ENCODE measurements around the gene METTL8.

The METTL8 gene

GRCh38 chr2:171334946-171335345 is 98.8 kb downstream of the METTL8 start:
- Histone ChIP-seq H3K79me2 (ENCODE audit: insufficient read depth, low read length) (no peaks in the 10 kb centered on the region), H3K4me3 (ENCODE audit: low read length, poor library complexity, severe bottlenecking) (no peak overlapping the region), H3F3A (ENCODE audit: low read depth) (no peaks in the 10 kb centered on the region), H3K9me2 (replicated peaks; ENCODE audit: low read depth, low read length) (no peaks in the 10 kb centered on the region), H3K9ac (ENCODE audit: low read depth, low read length, poor library complexity, severe bottlenecking) (no peak overlapping the region), H3K27me3 (ENCODE audit: insufficient read depth, low read length, poor library complexity, severe bottlenecking) (no peaks in the 10 kb centered on the region), H3K4me2 (ENCODE audit: low read depth, low read length, poor library complexity, severe bottlenecking) (no peak overlapping the region), H3K36me3 (ENCODE audit: insufficient read depth, low read length) (no peaks in the 10 kb centered on the region), H2AFZ (ENCODE audit: low read length) (no peak overlapping the region), H3K9me3 (ENCODE audit: insufficient read depth, low read depth, low read length) (no peaks in the 10 kb centered on the region), H4K20me1 (ENCODE audit: insufficient read depth, low read length, poor library complexity, severe bottlenecking) (no peaks in the 10 kb centered on the region), H3K4me1 (ENCODE audit: insufficient read depth, low read length, poor library complexity, severe bottlenecking) (no peaks in the 10 kb centered on the region)
- TF ChIP-seq EZH2phosphoT487 (IDR thresholded peaks at IDR 0.05; ENCODE audit: borderline replicate concordance) (no peak), CTCF (conservative IDR thresholded peaks at IDR 0.05; ENCODE audit: low read length) (no peak)

- no peak overlapping the region for H3K9ac ChIP-seq (ENCODE audit: low read depth, low read length, poor library complexity, severe bottlenecking)
- H3K4me3 ChIP-seq (ENCODE audit: low read length, poor library complexity, severe bottlenecking), result no peak overlapping the region
- H3K9me2 ChIP-seq (replicated peaks; ENCODE audit: low read depth, low read length), result no peaks in the 10 kb centered on the region
- no peaks in the 10 kb centered on the region for H4K20me1 ChIP-seq (ENCODE audit: insufficient read depth, low read length, poor library complexity, severe bottlenecking)
- no peak overlapping the region for H2AFZ ChIP-seq (ENCODE audit: low read length)
- no peaks in the 10 kb centered on the region for H3K4me1 ChIP-seq (ENCODE audit: insufficient read depth, low read length, poor library complexity, severe bottlenecking)
- H3K9me3 ChIP-seq (ENCODE audit: insufficient read depth, low read depth, low read length), result no peaks in the 10 kb centered on the region
- H3K4me2 ChIP-seq (ENCODE audit: low read depth, low read length, poor library complexity, severe bottlenecking), result no peak overlapping the region
- no peaks in the 10 kb centered on the region for H3K36me3 ChIP-seq (ENCODE audit: insufficient read depth, low read length)
- H3K27me3 ChIP-seq (ENCODE audit: insufficient read depth, low read length, poor library complexity, severe bottlenecking), result no peaks in the 10 kb centered on the region
- TF ChIP-seq CTCF (conservative IDR thresholded peaks at IDR 0.05; ENCODE audit: low read length) (no peak), EZH2phosphoT487 (IDR thresholded peaks at IDR 0.05; ENCODE audit: borderline replicate concordance) (no peak)
- H3F3A ChIP-seq (ENCODE audit: low read depth), result no peaks in the 10 kb centered on the region
- H3K79me2 ChIP-seq (ENCODE audit: insufficient read depth, low read length), result no peaks in the 10 kb centered on the region
Measured at GRCh38 chr2:171334171-171334570, 99.6 kb downstream of the METTL8 start.

GRCh38 chr2:171330155-171330956 is 103.4 kb downstream of the METTL8 start:
- no peaks in the 10 kb centered on the region for H3K27me3 ChIP-seq (ENCODE audit: insufficient read depth, low read length, poor library complexity, severe bottlenecking)
- no peaks in the 10 kb centered on the region for H3K79me2 ChIP-seq (ENCODE audit: insufficient read depth, low read length)
- H3K36me3 ChIP-seq (ENCODE audit: insufficient read depth, low read length), result no peaks in the 10 kb centered on the region
- TF ChIP-seq CTCF (conservative IDR thresholded peaks at IDR 0.05; ENCODE audit: low read length) (no peak), EZH2phosphoT487 (IDR thresholded peaks at IDR 0.05; ENCODE audit: borderline replicate concordance) (no peak)
- H3K4me3 ChIP-seq (ENCODE audit: low read length, poor library complexity, severe bottlenecking), result no peak overlapping the region
- peaks cover 17% of the 10 kb centered on the region for H3K4me1 ChIP-seq (ENCODE audit: insufficient read depth, low read length, poor library complexity, severe bottlenecking)
- no peak overlapping the region for H2AFZ ChIP-seq (ENCODE audit: low read length)
- no peak overlapping the region for H3K4me2 ChIP-seq (ENCODE audit: low read depth, low read length, poor library complexity, severe bottlenecking)
- H4K20me1 ChIP-seq (ENCODE audit: insufficient read depth, low read length, poor library complexity, severe bottlenecking), result no peaks in the 10 kb centered on the region
- no peaks in the 10 kb centered on the region for H3K9me2 ChIP-seq (replicated peaks; ENCODE audit: low read depth, low read length)
- H3K9ac ChIP-seq (ENCODE audit: low read depth, low read length, poor library complexity, severe bottlenecking), result no peak overlapping the region
- no peaks in the 10 kb centered on the region for H3F3A ChIP-seq (ENCODE audit: low read depth)
- no peaks in the 10 kb centered on the region for H3K9me3 ChIP-seq (ENCODE audit: insufficient read depth, low read depth, low read length)
